Activated CD8-positive, alpha-beta memory T cell treated with anti-CD3 and anti-CD28 coated beads, Interleukin-2, amount 50 U/mL, for 24 hours (primary cell): ENCODE data around the gene HPD.

Experiments used
- DNase-seq: peaks from one replicate; pipeline ENCODE4 v3.0.0-alpha.2; 2020; ENCODE audit errors: extremely low read depth

HPD gene

GRCh38 chr12:121828306-121828705 is 30.4 kb downstream of the HPD start:
- no peak for DNase-seq

- no peak for DNase-seq
These were observed 31.1 kb downstream of the HPD start for GRCh38 chr12:121827351-121828099.

- no peak for DNase-seq
These were observed 32.1 kb downstream of the HPD start for GRCh38 chr12:121826318-121827150.

- no peak for DNase-seq
These were observed 33.6 kb downstream of the HPD start for GRCh38 chr12:121825041-121825523.

DNA sequence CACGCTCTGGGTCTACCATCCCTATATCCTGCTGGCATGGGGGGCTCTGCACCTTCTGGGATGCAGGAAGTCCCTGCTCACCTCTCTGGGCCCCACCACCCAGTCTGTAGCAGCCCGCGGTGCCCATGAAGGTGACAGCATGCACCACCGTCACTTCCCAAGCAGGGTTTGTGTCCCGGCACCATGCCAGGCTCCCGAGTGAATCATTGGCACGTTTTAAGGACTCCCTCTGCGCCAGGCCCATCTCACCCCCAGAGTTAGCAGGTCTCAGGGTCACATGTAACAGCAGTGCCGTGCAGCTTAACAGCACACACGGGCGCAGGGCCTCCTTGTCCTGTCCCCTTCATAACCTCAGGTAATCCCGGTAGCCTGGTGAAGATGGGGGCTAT is 34.9 kb downstream of the HPD start:
- no peak for DNase-seq

GRCh38 chr12:121823101-121823726 is 35.4 kb downstream of the HPD start:
- no peak for DNase-seq

GRCh38 chr12:121822393-121823100 is 36.1 kb downstream of the HPD start:
- no peak for DNase-seq

- no peak for DNase-seq
These were observed 38.6 kb downstream of the HPD start for GRCh38 chr12:121820056-121820455.

- no peak for DNase-seq
These were observed 39.3 kb downstream of the HPD start for GRCh38 chr12:121819212-121819949.

- no peak for DNase-seq
These were observed 41.0 kb downstream of the HPD start for GRCh38 chr12:121817648-121818043.

- no peak for DNase-seq
These were observed 41.6 kb downstream of the HPD start for GRCh38 chr12:121816925-121817647.

GRCh38 chr12:121815263-121815662 is 43.4 kb downstream of the HPD start:
- DNase-seq, result no peak

DNA sequence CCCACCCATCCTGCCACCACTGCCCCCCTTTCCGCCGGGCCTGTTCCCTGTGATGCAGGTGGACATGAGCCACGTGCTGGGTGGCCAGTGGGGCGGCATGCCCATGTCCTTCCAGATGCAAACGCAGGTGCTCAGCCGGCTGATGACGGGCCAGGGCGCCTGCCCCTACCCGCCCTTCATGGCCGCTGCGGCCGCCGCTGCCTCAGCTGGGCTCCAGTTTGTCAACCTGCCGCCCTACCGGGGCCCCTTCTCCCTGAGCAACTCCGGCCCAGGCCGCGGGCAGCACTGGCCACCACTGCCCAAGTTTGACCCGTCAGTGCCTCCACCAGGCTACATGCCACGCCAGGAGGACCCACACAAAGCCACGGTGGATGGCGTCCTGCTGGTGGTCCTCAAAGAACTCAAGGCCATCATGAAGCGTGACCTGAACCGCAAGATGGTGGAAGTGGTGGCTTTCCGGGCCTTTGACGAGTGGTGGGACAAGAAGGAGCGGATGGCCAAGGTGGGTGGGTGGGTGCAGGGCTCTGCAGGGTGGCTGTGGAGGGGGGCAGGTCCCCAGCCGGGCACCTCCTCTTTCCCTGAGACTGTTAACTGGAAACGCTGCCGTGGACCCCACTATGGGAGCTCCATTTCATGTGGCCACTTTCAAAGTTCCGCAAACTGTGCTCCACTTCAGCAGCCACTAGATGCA is 44.1 kb downstream of the HPD start:
- no peak for DNase-seq

- no peak for DNase-seq
These were observed 44.7 kb downstream of the HPD start for GRCh38 chr12:121813951-121814350.

GRCh38 chr12:121812921-121813896 is 45.5 kb downstream of the HPD start:
- DNase-seq, result no peak

GRCh38 chr12:121812320-121812871 is 46.3 kb downstream of the HPD start:
- no peak for DNase-seq

- no peak for DNase-seq
These were observed 47.0 kb downstream of the HPD start for GRCh38 chr12:121811434-121812319.
